ENCODE results near the gene PRLHR. TPM values are rescaled to one million over a fixed set of nuclear protein-coding genes. Genes with fewer than 3 reads are reported as not detected.

PRLHR gene
- not detected in 3 replicates for total RNA-seq
- long read RNA-seq, result 0 reads

DNA sequence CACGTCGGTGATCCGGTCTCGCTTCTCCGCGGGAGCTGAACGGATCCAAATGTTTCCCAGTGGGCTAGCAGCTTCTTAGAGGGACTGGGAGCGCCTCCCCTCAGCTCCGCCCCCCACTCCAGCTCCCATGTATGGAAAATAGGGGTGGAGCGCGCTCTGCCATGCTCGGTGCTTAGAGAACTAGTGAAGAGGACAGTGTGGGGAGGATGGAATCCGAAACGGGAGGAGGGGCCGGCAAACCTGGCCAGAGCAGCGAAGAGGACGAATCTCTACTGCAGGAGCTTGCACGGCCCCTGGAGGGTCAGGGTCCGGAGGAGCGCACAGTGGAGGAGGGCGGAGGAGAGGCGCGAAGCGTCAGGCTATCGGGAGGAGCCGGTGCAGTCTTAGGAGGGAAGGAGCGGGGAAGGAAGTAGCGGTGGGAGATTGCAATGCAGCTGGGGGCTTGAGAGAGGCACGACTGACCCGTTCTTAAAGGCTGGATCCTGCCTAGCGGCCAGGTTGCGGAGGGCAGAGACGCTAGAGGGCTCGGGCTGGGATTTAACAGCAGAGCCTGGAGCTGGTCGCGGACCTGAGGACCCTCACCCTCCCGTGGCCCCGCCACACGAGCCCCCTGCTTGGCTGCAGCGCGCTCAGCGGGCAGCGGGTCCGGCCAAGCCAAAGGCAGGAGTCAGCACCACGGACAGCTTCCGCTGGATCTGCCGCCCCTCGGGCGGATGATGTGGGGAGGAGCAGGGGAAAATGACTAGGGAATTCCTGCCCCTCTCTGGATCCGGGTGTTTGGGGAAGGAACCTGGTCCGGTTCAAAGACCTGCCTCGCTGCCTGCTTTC lies at the start of gene PRLHR:
TSS of gene PRLHR (minus strand) at position 51 of the 828 bp plus-strand sequence. CDS start 404 bp downstream, outside the sequence.
- Mint-ChIP-seq H3K4me1 (ENCODE audit: low read depth) (peaks cover 9% of the 10 kb centered on the region), H3K27ac (ENCODE audit: unreplicated experiment) (no peak within 1 kb of the TSS), H3K36me3 (ENCODE audit: low read depth) (no peaks in the 10 kb centered on the region), H3K9me3 (ENCODE audit: low read depth) (peaks cover 5% of the 10 kb centered on the region), H3K27me3 (ENCODE audit: low read depth) (peaks cover 60% of the 10 kb centered on the region), H3K4me3 (ENCODE audit: unreplicated experiment) (no peak within 1 kb of the TSS)
- DNase-seq (ENCODE audit: low spot score), result no peak
- no peak for TF ChIP-seq CTCF (IDR thresholded peaks at IDR 0.05)

GRCh38 chr10:118642228-118642627 lies 46.8 kb upstream of the PRLHR start:
- H3K36me3 Mint-ChIP-seq (ENCODE audit: low read depth), result no peaks in the 10 kb centered on the region
- no peak for TF ChIP-seq CTCF (IDR thresholded peaks at IDR 0.05)
- H3K27me3 Mint-ChIP-seq (ENCODE audit: low read depth), result peaks cover 34% of the 10 kb centered on the region
- H3K4me1 Mint-ChIP-seq (ENCODE audit: low read depth), result no peaks in the 10 kb centered on the region
- peaks cover 12% of the 10 kb centered on the region for H3K9me3 Mint-ChIP-seq (ENCODE audit: low read depth)
- no peak overlapping the region for H3K27ac Mint-ChIP-seq (ENCODE audit: unreplicated experiment)
- H3K4me3 Mint-ChIP-seq (ENCODE audit: unreplicated experiment), result no peak overlapping the region
- DNase-seq (ENCODE audit: low spot score), result no peak

GRCh38 chr10:118638680-118639079 lies 43.2 kb upstream of the PRLHR start:
- TF ChIP-seq CTCF (IDR thresholded peaks at IDR 0.05), result no peak
- peaks cover 8% of the 10 kb centered on the region for H3K9me3 Mint-ChIP-seq (ENCODE audit: low read depth)
- peaks cover 35% of the 10 kb centered on the region for H3K27me3 Mint-ChIP-seq (ENCODE audit: low read depth)
- DNase-seq (ENCODE audit: low spot score), result no peak
- H3K27ac Mint-ChIP-seq (ENCODE audit: unreplicated experiment), result no peak overlapping the region
- no peaks in the 10 kb centered on the region for H3K36me3 Mint-ChIP-seq (ENCODE audit: low read depth)
- no peak overlapping the region for H3K4me3 Mint-ChIP-seq (ENCODE audit: unreplicated experiment)
- no peaks in the 10 kb centered on the region for H3K4me1 Mint-ChIP-seq (ENCODE audit: low read depth)

GRCh38 chr10:118635674-118636402 lies 40.4 kb upstream of the PRLHR start:
- H3K27me3 Mint-ChIP-seq (ENCODE audit: low read depth), result peaks cover 33% of the 10 kb centered on the region
- no peak for DNase-seq (ENCODE audit: low spot score)
- TF ChIP-seq CTCF (IDR thresholded peaks at IDR 0.05), result no peak
- H3K27ac Mint-ChIP-seq (ENCODE audit: unreplicated experiment), result no peak overlapping the region
- no peak overlapping the region for H3K4me3 Mint-ChIP-seq (ENCODE audit: unreplicated experiment)
- H3K9me3 Mint-ChIP-seq (ENCODE audit: low read depth), result peaks cover 8% of the 10 kb centered on the region
- H3K36me3 Mint-ChIP-seq (ENCODE audit: low read depth), result no peaks in the 10 kb centered on the region
- no peaks in the 10 kb centered on the region for H3K4me1 Mint-ChIP-seq (ENCODE audit: low read depth)

DNA sequence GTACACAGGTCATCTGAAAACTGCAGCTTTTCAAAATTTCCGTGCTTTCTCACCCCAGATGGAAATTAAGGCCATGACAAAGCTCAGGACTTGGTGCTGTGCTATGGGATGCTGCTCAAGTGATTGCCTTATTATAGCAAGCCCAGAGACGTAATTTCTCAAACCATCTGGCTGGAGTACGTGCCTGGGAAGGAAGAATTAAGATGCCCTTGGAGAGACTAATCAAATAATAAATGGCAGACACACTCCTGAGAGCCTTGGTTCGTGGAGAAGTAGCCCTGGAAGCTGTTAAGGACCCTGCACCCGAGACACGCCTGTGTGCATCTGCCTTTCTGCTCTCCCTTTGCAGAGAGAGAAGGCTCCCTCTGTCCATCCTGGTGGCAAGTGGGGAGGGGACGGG lies 38.3 kb upstream of the PRLHR start:
- H3K4me3 Mint-ChIP-seq (ENCODE audit: unreplicated experiment), result no peak overlapping the region
- H3K27me3 Mint-ChIP-seq (ENCODE audit: low read depth), result peaks cover 22% of the 10 kb centered on the region
- no peaks in the 10 kb centered on the region for H3K9me3 Mint-ChIP-seq (ENCODE audit: low read depth)
- no peaks in the 10 kb centered on the region for H3K36me3 Mint-ChIP-seq (ENCODE audit: low read depth)
- peaks cover 11% of the 10 kb centered on the region for H3K4me1 Mint-ChIP-seq (ENCODE audit: low read depth)
- DNase-seq (ENCODE audit: low spot score), result no peak
- no peak overlapping the region for H3K27ac Mint-ChIP-seq (ENCODE audit: unreplicated experiment)
- TF ChIP-seq CTCF (IDR thresholded peaks at IDR 0.05), result no peak

Measured in chondrocyte (in vitro differentiated cells).